HepG2 (cell line): ENCODE data around the gene CAPN11. TPM values are rescaled to one million over a fixed set of nuclear protein-coding genes. Genes with fewer than 3 reads are reported as not detected.
A peak's percentile ranks its signal among the peaks of the same experiment; 100 is the strongest.

ENCODE experiments used
- ATAC-seq: fragments of 200-7000 bp; cut with Tn5 transposase; 3 replicates; pipeline ENCODE4 v1.9.1; 2020; ENCODE audit warnings: mild to moderate bottlenecking, moderate library complexity
- BruUV-seq: library from RNA; stranded (reverse); fragments of 400-500 nt; replicated peaks from 2 replicates; lab custom pipeline; 2021; lab: Mats Ljungman, UMichigan
- CTCF ChIA-PET: fragments of 300-600 bp; formaldehyde crosslinking; extraction: SDS; loops from one replicate; lab custom pipeline; 2021; ENCODE audit warnings: low total read pairs, inconsistent platforms, low intra/inter-chr PET ratio; lab: Yijun Ruan, JAX
- POLR2A ChIA-PET: fragments of 350-600 bp; sonication (Branson Sonifier 250); formaldehyde crosslinking; loops from one replicate; lab custom pipeline; 2020; ENCODE audit warnings: antibody characterized with exemption, inconsistent platforms; lab: Yijun Ruan, JAX
- DNase-seq: peaks from one replicate; pipeline ENCODE4 v3.0.0-alpha.2; 2015; ENCODE audit warnings: low spot score
- FAIRE-seq: peaks from 3 replicates; lab custom pipeline; 2011; peaks lifted over from hg19 to GRCh38; lab: Jason Lieb, UNC
- H2AFZ ChIP-seq: one replicate; pipeline ENCODE4 v1.6.1; 2011; ENCODE audit warnings: low read length, inconsistent platforms
- H3K27ac ChIP-seq: fragments of 300-600 bp; 3 replicates; pipeline ENCODE4 v1.8.0; 2011; ENCODE audit warnings: mixed run types, mild to moderate bottlenecking, mixed read lengths, low read length, inconsistent platforms; ENCODE audit not compliant: insufficient read depth; ENCODE audit errors: extremely low read length
- H3K27me3 ChIP-seq, 2 experiments: fragments of 200-600 bp in 1 of 2; 2 replicates in 1 of 2; 3 replicates in 1 of 2; pipeline versions ENCODE4 v1.6.0 to v1.8.0; 2011; ENCODE audit warnings: low read length in 2 of 2, mild to moderate bottlenecking in 2 of 2, moderate library complexity in 2 of 2, inconsistent platforms in 1 of 2; ENCODE audit not compliant: insufficient read depth in 2 of 2, control insufficient read depth in 1 of 2
- H3K36me3 ChIP-seq, 2 experiments: fragments of 200-600 bp in 1 of 2; replicated peaks in 1 of 2; 2 replicates in 1 of 2; 3 replicates in 1 of 2; pipeline versions ENCODE4 v1.5.1 to v1.8.0; 2011; ENCODE audit warnings: low read length in 2 of 2, inconsistent platforms in 1 of 2; ENCODE audit not compliant: insufficient read depth in 2 of 2, control insufficient read depth in 1 of 2
- H3K4me1 ChIP-seq: 2 replicates; pipeline ENCODE4 v1.5.1; 2012; ENCODE audit warnings: low read length, inconsistent platforms; ENCODE audit not compliant: insufficient read depth
- H3K4me2 ChIP-seq: 2 replicates; pipeline ENCODE4 v1.6.0; 2011; ENCODE audit warnings: low read depth, low read length, inconsistent platforms
- H3K4me3 ChIP-seq, 3 experiments: fragments of 200-600 bp in 1 of 3; sonication (generic), shearing (Covaris generic) in 1 of 3; replicated peaks in 1 of 3; 2 replicates each; pipeline ENCODE4 v1.5.1; 2011 to 2016; ENCODE audit warnings: low read length in 3 of 3, inconsistent platforms in 2 of 3, low read depth in 2 of 3, mild to moderate bottlenecking in 2 of 3, control low read depth in 1 of 3, mixed read lengths in 1 of 3; ENCODE audit not compliant: insufficient read depth in 1 of 3
- H3K79me2 ChIP-seq: one replicate; pipeline ENCODE4 v1.6.1; 2011; ENCODE audit warnings: low read length, inconsistent platforms; ENCODE audit not compliant: insufficient read depth
- H3K9ac ChIP-seq: 2 replicates; pipeline ENCODE4 v1.6.0; 2011; ENCODE audit warnings: mild to moderate bottlenecking, low read depth, low read length, inconsistent platforms; ENCODE audit not compliant: insufficient read depth
- H3K9me3 ChIP-seq: 2 replicates; pipeline ENCODE4 v1.5.1; 2012; ENCODE audit warnings: mild to moderate bottlenecking, low read length
- H4K20me1 ChIP-seq: 2 replicates; pipeline ENCODE4 v1.6.0; 2011; ENCODE audit warnings: inconsistent platforms, mild to moderate bottlenecking, low read length, moderate library complexity; ENCODE audit not compliant: insufficient read depth
- NCOA2 ChIP-seq: sonication (generic); formaldehyde crosslinking; IDR thresholded peaks from 2 replicates; pipeline ENCODE4 v1.8.0; 2022; ENCODE audit warnings: inconsistent platforms
- NPAS2 ChIP-seq: sonication (generic); formaldehyde crosslinking; IDR thresholded peaks from 2 replicates; pipeline ENCODE4 v1.8.0; 2022; ENCODE audit warnings: mild to moderate bottlenecking, missing genetic modification reagents, borderline replicate concordance
- RARA ChIP-seq: IDR thresholded peaks from 2 replicates; pipeline ENCODE4 v1.6.1; 2016; ENCODE audit warnings: missing genetic modification reagents, missing compliant biosample characterization
- RCOR2 ChIP-seq: IDR thresholded peaks from 2 replicates; pipeline ENCODE4 v1.6.1; 2016; ENCODE audit warnings: missing biosample characterization, missing genetic modification reagents
- SALL1 ChIP-seq: sonication (generic); formaldehyde crosslinking; IDR thresholded peaks from 2 replicates; pipeline ENCODE4 v1.8.0; 2022; ENCODE audit warnings: mild to moderate bottlenecking, missing genetic modification reagents
- SNAPC2 ChIP-seq: sonication (generic); formaldehyde crosslinking; IDR thresholded peaks from 2 replicates; pipeline ENCODE4 v1.8.1; 2022; ENCODE audit warnings: mild to moderate bottlenecking, missing genetic modification reagents
- TEAD3 ChIP-seq: optimal IDR thresholded peaks from 2 replicates; pipeline ENCODE3; 2016; ENCODE audit warnings: borderline replicate concordance
- ZC3H13 ChIP-seq: sonication (generic); formaldehyde crosslinking; IDR thresholded peaks from 2 replicates; pipeline ENCODE4 v1.8.1; 2023; ENCODE audit warnings: mild to moderate bottlenecking, missing genetic modification reagents, moderate library complexity
- WGBS: methylation state at CpG from one replicate; pipeline ENCODE4 v1.1.6; 2017; ENCODE audit warnings: low lambda C conversion rate; 5-methylcytosine and 5-hydroxymethylcytosine counted together
- in situ Hi-C: cut with HindIII; loops from 2 replicates; pipeline ENCODE4 v1.10.0; 2017; ENCODE audit warnings: low pct_unique_long_range_greater_than_20kb; ENCODE audit not compliant: extremely low pct_ligation_motif_present
- intact Hi-C: fragments of 100-400 bp; cut with micrococcal nuclease; formaldehyde crosslinking; loops from one replicate; pipeline ENCODE4 v1.10.0; 2022; ENCODE audit not compliant: unreplicated experiment
- polyA plus RNA-seq, 8 experiments: library from polyadenylated mRNA; depleted of rRNA in 3 of 8; stranded (reverse) in 7 of 8; unstranded in 1 of 8; fragments of >200 nt; fragmentation: Illumina TruSeq in 4 of 8; extraction: Trizol in 4 of 8; gene quantifications; 2 replicates each; pipeline versions ENCODE4 v1.2.1 to v1.2.3, GENCODE V29; 2011 to 2016; ENCODE audit warnings: low read depth in 4 of 8, missing spikeins in 1 of 8, mixed read lengths in 1 of 8; ENCODE audit not compliant: insufficient read depth in 1 of 8
- total RNA-seq, 5 experiments: library from RNA; depleted of rRNA; stranded (reverse); fragments of >200 nt; fragmentation: Illumina TruSeq; extraction: Trizol; gene quantifications; 2 replicates each; pipeline ENCODE4 v1.2.3, GENCODE V29; 2016; ENCODE audit warnings: low read depth in 1 of 5
- TF ChIP-seq, protein P1 (sequence below): sonication (generic); formaldehyde crosslinking; IDR thresholded peaks from 2 replicates; pipeline ENCODE4 v1.4.0; 2020; ENCODE audit warnings: mild to moderate bottlenecking, missing genetic modification reagents

Gene CAPN11
- total and polyA plus RNA-seq, 2 of the 13 experiments (the other 11 are each of a cell fraction or from before 2014, with no cell fraction given): 0.07 to 0.11 TPM

DNA sequence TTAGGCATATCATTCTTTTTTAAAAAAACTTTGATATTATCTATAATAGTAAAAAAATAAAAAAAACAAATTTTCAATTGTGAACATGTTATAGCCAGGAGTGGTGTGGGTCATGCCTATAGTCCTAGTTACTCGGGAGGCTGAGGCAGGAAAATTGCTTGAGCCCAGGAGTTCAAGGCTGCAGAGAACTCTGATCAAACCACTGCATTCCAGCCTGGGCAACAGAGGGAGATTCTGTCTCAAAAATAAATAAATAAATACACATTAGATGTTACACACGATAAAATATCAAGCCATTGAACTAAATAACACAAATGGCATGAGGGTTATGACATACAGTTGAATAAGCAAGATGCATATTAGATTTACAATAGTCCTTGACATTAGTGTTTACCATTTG, 30.2 kb downstream of the CAPN11 start:
- Histone ChIP-seq H2AFZ (no peak overlapping the region), H3K9ac (no peak overlapping the region), H3K4me2 (0 out of 2 replicates have a peak overlapping the region, but pooled peaks have one; percentile 26), H3K27ac (no peak overlapping the region), H3K9me3 (no peaks in the 10 kb centered on the region), H3K4me3 (no peak overlapping the region), H3K79me2 (no peaks in the 10 kb centered on the region), H3K36me3 (no peaks in the 10 kb centered on the region), H3K4me1 (peaks cover 68% of the 10 kb centered on the region), H3K27me3 (no peaks in the 10 kb centered on the region; a peak in 2 of 5 replicates), H4K20me1 (no peaks in the 10 kb centered on the region)
- DNase-seq (peak; percentile 59), FAIRE-seq (peak; percentile 21), ATAC-seq (no peak)
- intact Hi-C loops (no loop called here), in situ Hi-C loops (no loop called here)
- TF ChIP-seq TEAD3 (CRISPR knock-in tag) (peak; percentile 67), SALL1 (0 out of 2 replicates have a peak, but pooled peaks have one; percentile 5), RCOR2 (CRISPR knock-in tag) (0 out of 2 replicates have a peak, but pooled peaks have one; percentile 24), RARA (CRISPR knock-in tag) (peak; percentile 33; the same call in 1 of the 2 replicates), NCOA2 (CRISPR knock-in tag) (0 out of 2 replicates have a peak, but pooled peaks have one; percentile 17), ZC3H13 (CRISPR knock-in tag) (no peak), NPAS2 (CRISPR knock-in tag) (no peak), SNAPC2 (CRISPR knock-in tag) (0 out of 2 replicates have a peak, but pooled peaks have one; percentile 35)
- TF ChIP-seq, protein P1, sequence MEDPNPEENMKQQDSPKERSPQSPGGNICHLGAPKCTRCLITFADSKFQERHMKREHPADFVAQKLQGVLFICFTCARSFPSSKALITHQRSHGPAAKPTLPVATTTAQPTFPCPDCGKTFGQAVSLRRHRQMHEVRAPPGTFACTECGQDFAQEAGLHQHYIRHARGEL (CRISPR knock-in tag): no peak
- WGBS: 2% methylated on average over 2 of the region's 2 CpGs
- POLR2A ChIA-PET: interaction anchor here (1.1 to 1.5 kb wide), 3 partner anchors 9 to 58 kb away, joined by 3 to 6 read pairs (median 4); partner anchors contain the start of gene HSP90AB1
- BruUV-seq: no TSS peak
- CTCF ChIA-PET: no interaction called here
